Endothelial cell of umbilical vein (primary cell): ENCODE measurements around the gene SEC22A. TPM values are rescaled to one million over a fixed set of nuclear protein-coding genes. Genes with fewer than 3 reads are reported as not detected.

Experiments
- BruUV-seq: library from RNA; stranded (reverse); fragments of 400-500 nt; replicated peaks from 2 replicates; lab custom pipeline; 2021; lab: Mats Ljungman, UMichigan
- CTCF ChIA-PET: fragments of 300-600, 350-600 bp; sonication (Branson Sonifier 250); formaldehyde crosslinking; loops from one replicate; lab custom pipeline; 2021; ENCODE audit warnings: antibody characterized with exemption, inconsistent platforms; lab: Charles Lee
- POLR2A ChIA-PET: fragments of 300-600, 350-600 bp; sonication (Branson Sonifier 250); formaldehyde crosslinking; loops from one replicate; lab custom pipeline; 2021; ENCODE audit warnings: antibody characterized with exemption, inconsistent platforms; lab: Charles Lee
- DNase-seq: peaks from one replicate; pipeline ENCODE4 v3.0.0-alpha.2; 2011; ENCODE audit warnings: low read depth, low spot score
- FAIRE-seq: peaks from 2 replicates; lab custom pipeline; 2011; peaks lifted over from hg19 to GRCh38; lab: Jason Lieb, UNC
- H2AFZ ChIP-seq: 2 replicates; pipeline ENCODE4 v1.6.0; 2012; ENCODE audit warnings: low read depth, low read length, control low read depth, inconsistent platforms
- H3K27ac ChIP-seq: 2 replicates; pipeline ENCODE4 v1.5.1; 2011; ENCODE audit warnings: low read depth, mild to moderate bottlenecking, control low read depth, low read length, moderate library complexity; ENCODE audit not compliant: insufficient read depth
- H3K27me3 ChIP-seq, 2 experiments: 2 replicates each; pipeline versions ENCODE4 v1.6.0 to v1.6.1; 2011; ENCODE audit warnings: low read length in 2 of 2, mixed read lengths in 1 of 2; ENCODE audit not compliant: control insufficient read depth in 2 of 2, insufficient read depth in 2 of 2
- H3K36me3 ChIP-seq, 2 experiments: 2 replicates in 1 of 2; 3 replicates in 1 of 2; pipeline ENCODE4 v1.5.1; 2011; ENCODE audit warnings: low read length in 2 of 2, mild to moderate bottlenecking in 1 of 2, moderate library complexity in 1 of 2; ENCODE audit not compliant: control insufficient read depth in 2 of 2, insufficient read depth in 2 of 2; ENCODE audit errors: extremely low read depth in 1 of 2
- H3K4me1 ChIP-seq: 3 replicates; pipeline ENCODE4 v1.5.1; 2011; ENCODE audit warnings: mild to moderate bottlenecking, low read length; ENCODE audit not compliant: control insufficient read depth, insufficient read depth; ENCODE audit errors: extremely low read depth
- H3K4me2 ChIP-seq: 2 replicates; pipeline ENCODE4 v1.6.1; 2011; ENCODE audit warnings: low read length, control low read depth, mixed read lengths; ENCODE audit not compliant: insufficient read depth
- H3K4me3 ChIP-seq, 3 experiments: fragments of 200-600 bp in 1 of 3; sonication (generic), shearing (Covaris generic) in 1 of 3; replicated peaks in 1 of 3; 2 replicates each; pipeline ENCODE4 v1.5.1; 2011 to 2016; ENCODE audit warnings: control low read depth in 3 of 3, low read length in 3 of 3, mild to moderate bottlenecking in 2 of 3, inconsistent platforms in 1 of 3, low read depth in 1 of 3, moderate library complexity in 1 of 3; ENCODE audit not compliant: insufficient read depth in 1 of 3
- H3K79me2 ChIP-seq: 2 replicates; pipeline ENCODE4 v1.6.0; 2012; ENCODE audit warnings: low read length, inconsistent platforms; ENCODE audit not compliant: control insufficient read depth, insufficient read depth
- H3K9ac ChIP-seq: replicated peaks from 2 replicates; pipeline ENCODE3; 2011; ENCODE audit warnings: low read length, control low read depth; ENCODE audit not compliant: insufficient read depth; ENCODE audit errors: extremely low read depth
- H3K9me1 ChIP-seq: replicated peaks from 3 replicates; pipeline ENCODE4 v1.6.0; 2011; ENCODE audit warnings: mild to moderate bottlenecking, low read length; ENCODE audit not compliant: control insufficient read depth, insufficient read depth; ENCODE audit errors: extremely low read depth
- H3K9me3 ChIP-seq: replicated peaks from 2 replicates; pipeline ENCODE4 v1.5.1; 2012; ENCODE audit warnings: low read length, inconsistent platforms; ENCODE audit not compliant: control insufficient read depth, insufficient read depth
- H4K20me1 ChIP-seq: replicated peaks from 2 replicates; pipeline ENCODE3; 2011; ENCODE audit warnings: mild to moderate bottlenecking, low read length; ENCODE audit not compliant: control insufficient read depth, insufficient read depth; ENCODE audit errors: extremely low read depth
- CTCF ChIP-seq, 2 donors: IDR thresholded peaks; 1 replicate in 1 of 2; 2 replicates in 1 of 2; pipeline ENCODE4 v1.5.1; 2011; ENCODE audit warnings: low read length in 2 of 2, mild to moderate bottlenecking in 2 of 2, moderate library complexity in 2 of 2, control low read depth in 1 of 2, inconsistent platforms in 1 of 2, low read depth in 1 of 2; ENCODE audit not compliant: insufficient read depth in 1 of 2; ENCODE audit errors: extremely low read depth in 1 of 2
- EZH2 ChIP-seq: IDR thresholded peaks from 2 replicates; pipeline ENCODE4 v1.6.1; 2012; ENCODE audit warnings: borderline replicate concordance, low read depth, mild to moderate bottlenecking, moderate library complexity, low read length, inconsistent platforms; ENCODE audit not compliant: severe bottlenecking
- FOS ChIP-seq: IDR thresholded peaks from 2 replicates; pipeline ENCODE4 v1.6.1; 2011; ENCODE audit warnings: mild to moderate bottlenecking, low read length, moderate library complexity, borderline replicate concordance; ENCODE audit not compliant: insufficient read depth
- GATA2 ChIP-seq: IDR thresholded peaks from 2 replicates; pipeline ENCODE4 v1.7.0; 2011; ENCODE audit warnings: low read depth, mild to moderate bottlenecking, moderate library complexity, mixed read lengths, low read length; ENCODE audit not compliant: insufficient read length, insufficient read depth
- JUN ChIP-seq: IDR thresholded peaks from 2 replicates; pipeline ENCODE4 v1.6.1; 2011; ENCODE audit warnings: borderline replicate concordance, low read depth; ENCODE audit not compliant: insufficient read length, insufficient read depth
- MAX ChIP-seq: IDR thresholded peaks from 2 replicates; pipeline ENCODE4 v1.6.1; 2011; ENCODE audit not compliant: insufficient read depth, insufficient read length
- MYC ChIP-seq: IDR thresholded peaks from one replicate; pipeline ENCODE4 v1.6.1; 2011; ENCODE audit warnings: mild to moderate bottlenecking, low read depth, low read length
- POLR2A ChIP-seq: IDR thresholded peaks from 2 replicates; pipeline ENCODE4 v1.6.1; 2012; ENCODE audit warnings: low read depth, mild to moderate bottlenecking, control low read depth, low read length
- POLR2AphosphoS5 ChIP-seq: IDR thresholded peaks from 2 replicates; pipeline ENCODE4 v1.6.1; 2012; ENCODE audit warnings: low read depth, mild to moderate bottlenecking, control low read depth, low read length, moderate library complexity; ENCODE audit not compliant: insufficient read depth
- dilution Hi-C: fragments of 300-500 bp; cut with MboI; formaldehyde crosslinking; loops from one replicate; pipeline ENCODE4 v1.15.0; 2019; ENCODE audit warnings: low sequenced_read_pairs; ENCODE audit not compliant: extremely low pct_ligation_motif_present
- intact Hi-C: fragments of 100-400 bp; cut with micrococcal nuclease; formaldehyde crosslinking; loops from one replicate; pipeline ENCODE4 v1.10.0; 2022
- polyA plus RNA-seq, 4 experiments: library from polyadenylated mRNA; depleted of rRNA in 3 of 4; stranded (reverse) in 3 of 4; unstranded in 1 of 4; fragments of >200 nt; gene quantifications; 2 replicates each; pipeline versions ENCODE4 v1.2.1 to v1.2.3, GENCODE V29; 2011 to 2012; ENCODE audit warnings: missing spikeins in 1 of 4
- total RNA-seq: library from RNA; stranded (reverse); gene quantifications from 2 replicates; pipeline ENCODE4 v1.2.3, GENCODE V29; 2021

SEC22A gene
- total and polyA plus RNA-seq, 2 donors (not counting 3 experiments of a cell fraction or from before 2014, with no cell fraction given) = 20.1 to 26.8 TPM

- no peaks in the 10 kb centered on the region for H3K9me1 ChIP-seq
- ChIA-PET CTCF (interaction anchor here (0.8 to 1.2 kb wide), 2 partner anchors 9 to 238 kb away, joined by 3 to 5 read pairs; no protein-coding TSS in a partner anchor), POLR2A (no interaction called here)
- no peaks in the 10 kb centered on the region for H3K79me2 ChIP-seq
- DNase-seq (no peak), FAIRE-seq (no peak)
- H2AFZ ChIP-seq = no peak overlapping the region
- no peak overlapping the region for H3K27ac ChIP-seq
- no peaks in the 10 kb centered on the region for H3K4me1 ChIP-seq
- intact Hi-C loops = no loop called here
- no peaks in the 10 kb centered on the region for H4K20me1 ChIP-seq
- H3K36me3 ChIP-seq = no peaks in the 10 kb centered on the region
- dilution Hi-C loops = no loop called here
- H3K9me3 ChIP-seq = no peaks in the 10 kb centered on the region
- no peak overlapping the region for H3K9ac ChIP-seq
- no TSS peak for BruUV-seq
- H3K27me3 ChIP-seq = peaks cover 4 to 5% of the 10 kb centered on the region in 2 experiments
- no peak overlapping the region for H3K4me2 ChIP-seq
- no peak for TF ChIP-seq GATA2
- no peak overlapping the region for H3K4me3 ChIP-seq
Observed at GRCh38 chr3:123320221-123320620, 118.5 kb downstream of the SEC22A start.

GRCh38 chr3:123321806-123322205, 120.1 kb downstream of the SEC22A start:
- Histone ChIP-seq H3K36me3 (no peaks in the 10 kb centered on the region), H3K4me3 (no peak overlapping the region), H3K4me2 (no peak overlapping the region), H3K27me3 (peaks cover 2 to 5% of the 10 kb centered on the region in 2 experiments), H3K4me1 (no peaks in the 10 kb centered on the region), H3K79me2 (no peaks in the 10 kb centered on the region), H3K9me1 (no peaks in the 10 kb centered on the region), H4K20me1 (no peaks in the 10 kb centered on the region), H2AFZ (no peak overlapping the region), H3K9ac (no peak overlapping the region), H3K27ac (no peak overlapping the region), H3K9me3 (no peaks in the 10 kb centered on the region)
- POLR2A ChIA-PET = no interaction called here
- no peak for FAIRE-seq
- no TSS peak for BruUV-seq
- DNase-seq = no peak
- intact Hi-C loops (no loop called here), dilution Hi-C loops (no loop called here)
- CTCF ChIA-PET = interaction anchor here (0.5 to 12.7 kb wide), 5 partner anchors 14 to 240 kb away, joined by 3 to 151 read pairs (median 7); no protein-coding TSS in a partner anchor
- no peak for TF ChIP-seq FOS
- no peak for TF ChIP-seq JUN
- TF ChIP-seq MYC = no peak
- no peak for TF ChIP-seq EZH2
- no peak for TF ChIP-seq GATA2
- no peak for TF ChIP-seq POLR2A
- no peak for TF ChIP-seq MAX
- TF ChIP-seq POLR2AphosphoS5 = no peak
- no peak for TF ChIP-seq CTCF (IDR thresholded peaks at IDR 0.05; ENCODE audit: extremely low read depth in 1 of 2, insufficient read depth in 1 of 2, low read depth in 1 of 2, low read length in 2 of 2)
